SH-SY5Y (cell line): ENCODE results near the gene SCYGR1.

Experiments
- GATA2 ChIP-seq: IDR thresholded peaks from 2 replicates; pipeline ENCODE4 v1.6.1; 2011; ENCODE audit warnings: mild to moderate bottlenecking, low read depth, low read length
- GATA3 ChIP-seq: IDR thresholded peaks from 2 replicates; pipeline ENCODE4 v1.6.1; 2011; ENCODE audit warnings: low read depth, mild to moderate bottlenecking, low read length, moderate library complexity

DNA sequence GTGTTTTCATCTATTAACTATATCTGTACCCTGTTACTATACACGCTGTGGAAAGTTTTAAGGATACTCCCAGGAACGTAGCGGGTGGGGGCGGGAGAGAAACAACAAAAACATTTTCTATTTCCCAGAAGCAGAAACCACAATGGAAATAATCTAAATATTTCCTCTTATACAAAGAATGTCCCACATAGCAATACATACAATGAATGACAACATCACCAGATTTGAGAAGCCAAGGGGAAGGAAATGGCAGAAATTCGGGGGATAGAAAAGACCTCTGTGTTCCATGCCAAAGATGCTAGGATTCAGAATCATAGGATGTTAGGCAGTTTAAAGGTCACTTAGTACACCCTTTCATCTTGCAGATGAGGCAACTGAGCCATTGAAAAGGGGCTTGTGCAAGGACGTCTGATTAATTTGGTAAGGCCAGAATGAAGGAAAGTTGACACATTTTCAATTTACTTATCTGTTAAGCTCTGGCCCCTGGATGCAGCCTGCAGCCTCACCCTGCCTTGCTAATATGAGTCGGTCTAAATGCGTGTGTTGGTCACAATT, 41.1 kb upstream of the SCYGR1 start:
- no peak for TF ChIP-seq GATA2
- no peak for TF ChIP-seq GATA3
